HepG2 (cell line): ENCODE data around the gene SERINC4. TPM values are rescaled to one million over a fixed set of nuclear protein-coding genes. Genes with fewer than 3 reads are reported as not detected.

Experiments
- ARHGAP35 ChIP-seq: sonication (generic); formaldehyde crosslinking; IDR thresholded peaks from 2 replicates; pipeline ENCODE4 v1.9.0; 2022; ENCODE audit warnings: mild to moderate bottlenecking, inconsistent platforms, moderate library complexity, missing genetic modification reagents, borderline replicate concordance
- HNRNPK ChIP-seq: fragments of 200-400 bp; formaldehyde crosslinking; IDR thresholded peaks from 2 replicates; pipeline ENCODE4 v1.6.1; 2018; ENCODE audit warnings: low read length, low read depth, moderate library complexity, mild to moderate bottlenecking; ENCODE audit not compliant: poor library complexity, severe bottlenecking
- POLR2G ChIP-seq: fragments of 200-400 bp; formaldehyde crosslinking; IDR thresholded peaks from 2 replicates; pipeline ENCODE4 v1.6.1; 2018; ENCODE audit warnings: mild to moderate bottlenecking, low read depth, low read length, moderate library complexity
- RAD51 ChIP-seq: fragments of 450-650 bp; IDR thresholded peaks from 2 replicates; pipeline ENCODE4 v1.6.1; 2016; ENCODE audit warnings: borderline replicate concordance
- RARA ChIP-seq: IDR thresholded peaks from 2 replicates; pipeline ENCODE4 v1.6.1; 2016; ENCODE audit warnings: missing genetic modification reagents, missing compliant biosample characterization
- SNRNP70 ChIP-seq: fragments of 200-400 bp; formaldehyde crosslinking; IDR thresholded peaks from 2 replicates; pipeline ENCODE4 v1.6.1; 2017; ENCODE audit warnings: mild to moderate bottlenecking, low read depth, low read length, moderate library complexity
- SP4 ChIP-seq: sonication (generic); formaldehyde crosslinking; IDR thresholded peaks from 2 replicates; pipeline ENCODE4 v1.8.1; 2023; ENCODE audit warnings: mild to moderate bottlenecking, missing genetic modification reagents
- ZNF3 ChIP-seq: IDR thresholded peaks from 2 replicates; pipeline ENCODE4 v1.7.0; 2017; ENCODE audit warnings: inconsistent platforms
- ZNF34 ChIP-seq: sonication (generic); formaldehyde crosslinking; IDR thresholded peaks from 2 replicates; pipeline ENCODE4 v1.4.0; 2020; ENCODE audit warnings: mild to moderate bottlenecking, missing genetic modification reagents, borderline replicate concordance
- ZNF543 ChIP-seq: sonication (generic); formaldehyde crosslinking; IDR thresholded peaks from 2 replicates; pipeline ENCODE4 v1.4.0; 2020; ENCODE audit warnings: mild to moderate bottlenecking, missing genetic modification reagents
- ZNF775 ChIP-seq: sonication (generic); formaldehyde crosslinking; IDR thresholded peaks from 2 replicates; pipeline ENCODE4 v1.4.0; 2020; ENCODE audit warnings: missing genetic modification reagents, mild to moderate bottlenecking, moderate library complexity, borderline replicate concordance
- polyA plus RNA-seq, 8 experiments: library from polyadenylated mRNA; depleted of rRNA in 3 of 8; stranded (reverse) in 7 of 8; unstranded in 1 of 8; fragments of >200 nt; fragmentation: Illumina TruSeq in 4 of 8; extraction: Trizol in 4 of 8; gene quantifications; 2 replicates each; pipeline versions ENCODE4 v1.2.1 to v1.2.3, GENCODE V29; 2011 to 2016; ENCODE audit warnings: low read depth in 4 of 8, missing spikeins in 1 of 8, mixed read lengths in 1 of 8; ENCODE audit not compliant: insufficient read depth in 1 of 8
- total RNA-seq, 5 experiments: library from RNA; depleted of rRNA; stranded (reverse); fragments of >200 nt; fragmentation: Illumina TruSeq; extraction: Trizol; gene quantifications; 2 replicates each; pipeline ENCODE4 v1.2.3, GENCODE V29; 2016; ENCODE audit warnings: low read depth in 1 of 5
- TF ChIP-seq, protein P1 (sequence below), 2 experiments: fragments of 450-650 bp in 1 of 2; sonication (generic) in 1 of 2; formaldehyde crosslinking in 1 of 2; IDR thresholded peaks; 2 replicates each; pipeline versions ENCODE4 v1.6.1 to v1.8.0; 2016 to 2022; ENCODE audit warnings: antibody characterized with exemption in 1 of 2, mild to moderate bottlenecking in 1 of 2, missing genetic modification reagents in 1 of 2
- TF ChIP-seq, protein P2 (sequence below): fragments of 450-650 bp; IDR thresholded peaks from 2 replicates; pipeline ENCODE4 v1.6.1; 2017
- TF ChIP-seq, protein P3 (sequence below): sonication (generic); formaldehyde crosslinking; IDR thresholded peaks from 2 replicates; pipeline ENCODE4 v1.5.1; 2020; ENCODE audit warnings: missing genetic modification reagents, mild to moderate bottlenecking, borderline replicate concordance

The SERINC4 gene
- total and polyA plus RNA-seq, 2 of the 13 experiments (the other 11 are each of a cell fraction or from before 2014, with no cell fraction given) = not detected

DNA sequence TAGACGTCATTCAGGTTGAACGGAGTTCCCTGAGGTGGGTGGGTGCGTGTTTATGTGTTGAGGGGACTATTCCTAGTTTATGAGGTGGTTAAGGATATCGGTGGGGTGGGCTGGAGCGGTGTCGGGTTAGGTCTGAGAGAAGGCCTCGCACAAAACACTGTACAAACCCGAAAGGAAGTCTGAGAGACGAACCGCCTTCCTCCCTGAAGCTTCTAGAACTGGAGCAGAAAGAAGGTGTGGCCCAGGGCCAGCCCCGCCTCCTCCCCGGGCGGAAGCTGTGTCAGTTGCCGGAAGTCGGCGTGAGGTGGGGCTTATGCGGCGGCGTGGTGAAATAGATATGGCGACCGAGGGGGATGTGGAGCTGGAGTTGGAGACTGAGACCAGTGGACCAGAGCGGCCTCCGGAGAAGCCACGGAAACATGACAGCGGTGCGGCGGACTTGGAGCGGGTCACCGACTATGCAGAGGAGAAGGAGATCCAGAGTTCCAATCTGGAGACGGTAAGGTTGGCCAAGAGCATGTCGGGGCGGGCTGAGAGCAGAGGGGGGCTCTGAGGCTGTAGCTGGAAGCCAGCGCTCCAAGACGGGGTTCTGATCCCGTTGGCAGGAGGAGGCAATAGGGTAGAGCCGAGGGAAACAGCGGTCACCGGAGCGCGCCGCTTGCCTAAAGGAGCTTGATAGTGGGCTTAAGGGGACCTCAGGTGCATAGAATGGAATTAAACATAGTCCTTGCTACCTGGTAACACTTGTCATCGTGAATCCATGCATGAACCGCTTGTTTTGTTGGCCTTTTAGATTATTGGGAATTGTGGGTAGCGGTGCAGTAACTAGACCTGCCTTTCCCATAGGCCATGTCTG is 494 bp upstream of the SERINC4 start, which contains the start of gene HYPK (continued):
- TF ChIP-seq, protein P1, sequence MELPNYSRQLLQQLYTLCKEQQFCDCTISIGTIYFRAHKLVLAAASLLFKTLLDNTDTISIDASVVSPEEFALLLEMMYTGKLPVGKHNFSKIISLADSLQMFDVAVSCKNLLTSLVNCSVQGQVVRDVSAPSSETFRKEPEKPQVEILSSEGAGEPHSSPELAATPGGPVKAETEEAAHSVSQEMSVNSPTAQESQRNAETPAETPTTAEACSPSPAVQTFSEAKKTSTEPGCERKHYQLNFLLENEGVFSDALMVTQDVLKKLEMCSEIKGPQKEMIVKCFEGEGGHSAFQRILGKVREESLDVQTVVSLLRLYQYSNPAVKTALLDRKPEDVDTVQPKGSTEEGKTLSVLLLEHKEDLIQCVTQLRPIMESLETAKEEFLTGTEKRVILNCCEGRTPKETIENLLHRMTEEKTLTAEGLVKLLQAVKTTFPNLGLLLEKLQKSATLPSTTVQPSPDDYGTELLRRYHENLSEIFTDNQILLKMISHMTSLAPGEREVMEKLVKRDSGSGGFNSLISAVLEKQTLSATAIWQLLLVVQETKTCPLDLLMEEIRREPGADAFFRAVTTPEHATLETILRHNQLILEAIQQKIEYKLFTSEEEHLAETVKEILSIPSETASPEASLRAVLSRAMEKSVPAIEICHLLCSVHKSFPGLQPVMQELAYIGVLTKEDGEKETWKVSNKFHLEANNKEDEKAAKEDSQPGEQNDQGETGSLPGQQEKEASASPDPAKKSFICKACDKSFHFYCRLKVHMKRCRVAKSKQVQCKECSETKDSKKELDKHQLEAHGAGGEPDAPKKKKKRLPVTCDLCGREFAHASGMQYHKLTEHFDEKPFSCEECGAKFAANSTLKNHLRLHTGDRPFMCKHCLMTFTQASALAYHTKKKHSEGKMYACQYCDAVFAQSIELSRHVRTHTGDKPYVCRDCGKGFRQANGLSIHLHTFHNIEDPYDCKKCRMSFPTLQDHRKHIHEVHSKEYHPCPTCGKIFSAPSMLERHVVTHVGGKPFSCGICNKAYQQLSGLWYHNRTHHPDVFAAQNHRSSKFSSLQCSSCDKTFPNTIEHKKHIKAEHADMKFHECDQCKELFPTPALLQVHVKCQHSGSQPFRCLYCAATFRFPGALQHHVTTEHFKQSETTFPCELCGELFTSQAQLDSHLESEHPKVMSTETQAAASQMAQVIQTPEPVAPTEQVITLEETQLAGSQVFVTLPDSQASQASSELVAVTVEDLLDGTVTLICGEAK (IDR thresholded peaks at IDR 0.05) = peak; percentile 45
- TF ChIP-seq, protein P1 (CRISPR knock-in tag; IDR thresholded peaks at IDR 0.05) = peak; percentile 72; the same call in 1 of the 2 replicates
- TF ChIP-seq ZNF775 (CRISPR knock-in tag) = no peak
- TF ChIP-seq HNRNPK = no peak
- TF ChIP-seq RAD51 = no peak
- TF ChIP-seq, protein P2, sequence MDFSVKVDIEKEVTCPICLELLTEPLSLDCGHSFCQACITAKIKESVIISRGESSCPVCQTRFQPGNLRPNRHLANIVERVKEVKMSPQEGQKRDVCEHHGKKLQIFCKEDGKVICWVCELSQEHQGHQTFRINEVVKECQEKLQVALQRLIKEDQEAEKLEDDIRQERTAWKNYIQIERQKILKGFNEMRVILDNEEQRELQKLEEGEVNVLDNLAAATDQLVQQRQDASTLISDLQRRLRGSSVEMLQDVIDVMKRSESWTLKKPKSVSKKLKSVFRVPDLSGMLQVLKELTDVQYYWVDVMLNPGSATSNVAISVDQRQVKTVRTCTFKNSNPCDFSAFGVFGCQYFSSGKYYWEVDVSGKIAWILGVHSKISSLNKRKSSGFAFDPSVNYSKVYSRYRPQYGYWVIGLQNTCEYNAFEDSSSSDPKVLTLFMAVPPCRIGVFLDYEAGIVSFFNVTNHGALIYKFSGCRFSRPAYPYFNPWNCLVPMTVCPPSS = no peak
- no peak for TF ChIP-seq SP4 (CRISPR knock-in tag)
- TF ChIP-seq ZNF3 (CRISPR knock-in tag) = no peak
- TF ChIP-seq POLR2G = peak; percentile 91
- no peak for TF ChIP-seq ZNF543
- no peak for TF ChIP-seq SNRNP70
- TF ChIP-seq, protein P3, sequence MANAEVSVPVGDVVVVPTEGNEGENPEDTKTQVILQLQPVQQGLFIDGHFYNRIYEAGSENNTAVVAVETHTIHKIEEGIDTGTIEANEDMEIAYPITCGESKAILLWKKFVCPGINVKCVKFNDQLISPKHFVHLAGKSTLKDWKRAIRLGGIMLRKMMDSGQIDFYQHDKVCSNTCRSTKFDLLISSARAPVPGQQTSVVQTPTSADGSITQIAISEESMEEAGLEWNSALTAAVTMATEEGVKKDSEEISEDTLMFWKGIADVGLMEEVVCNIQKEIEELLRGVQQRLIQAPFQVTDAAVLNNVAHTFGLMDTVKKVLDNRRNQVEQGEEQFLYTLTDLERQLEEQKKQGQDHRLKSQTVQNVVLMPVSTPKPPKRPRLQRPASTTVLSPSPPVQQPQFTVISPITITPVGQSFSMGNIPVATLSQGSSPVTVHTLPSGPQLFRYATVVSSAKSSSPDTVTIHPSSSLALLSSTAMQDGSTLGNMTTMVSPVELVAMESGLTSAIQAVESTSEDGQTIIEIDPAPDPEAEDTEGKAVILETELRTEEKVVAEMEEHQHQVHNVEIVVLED (CRISPR knock-in tag) = peak; percentile 79
- TF ChIP-seq ARHGAP35 (CRISPR knock-in tag) = no peak; the same call in 1 of the 2 replicates
- peak; percentile 40; the same call in 1 of the 2 replicates for TF ChIP-seq RARA (CRISPR knock-in tag)
- no peak for TF ChIP-seq ZNF34 (CRISPR knock-in tag)
